Gastrocnemius medialis (tissue), 4 donors: ENCODE measurements around the gene COX6A1.

Experiments used
- CTCF ChIP-seq, 5 experiments: fragments of 450-650 bp in 3 of 5; fragments of 200-600 bp in 2 of 5; sonication (generic) in 2 of 5; IDR thresholded peaks in 4 of 5; conservative IDR thresholded peaks in 1 of 5; 1 replicate in 4 of 5; 2 replicates in 1 of 5; pipeline ENCODE4 v1.5.1; 2016 to 2019; ENCODE audit warnings: antibody characterized with exemption in 5 of 5, mild to moderate bottlenecking in 3 of 5, moderate library complexity in 3 of 5
- POLR2A ChIP-seq, 2 donors: fragments of 450-650 bp; IDR thresholded peaks; one replicate each; pipeline ENCODE4 v1.6.1; 2017; ENCODE audit warnings: antibody characterized with exemption in 2 of 2, mild to moderate bottlenecking in 2 of 2, moderate library complexity in 2 of 2

GRCh38 chr12:120444676-120445075 lies 6.8 kb downstream of the COX6A1 start:
- TF ChIP-seq CTCF (IDR thresholded peaks at IDR 0.05 in 4 of 5, conservative IDR thresholded peaks at IDR 0.05 in 1 of 5) (no peak), POLR2A (IDR thresholded peaks at IDR 0.05) (no peak)
